ENCODE measurements around the gene C17orf58. TPM values are rescaled to one million over a fixed set of nuclear protein-coding genes. Genes with fewer than 3 reads are reported as not detected.

Gene C17orf58
- total and polyA plus RNA-seq, 9 of the 15 experiments (the other 6 are each of a cell fraction or from before 2014, with no cell fraction given) = 8.6 to 37.4 (median 27.6) TPM

DNA sequence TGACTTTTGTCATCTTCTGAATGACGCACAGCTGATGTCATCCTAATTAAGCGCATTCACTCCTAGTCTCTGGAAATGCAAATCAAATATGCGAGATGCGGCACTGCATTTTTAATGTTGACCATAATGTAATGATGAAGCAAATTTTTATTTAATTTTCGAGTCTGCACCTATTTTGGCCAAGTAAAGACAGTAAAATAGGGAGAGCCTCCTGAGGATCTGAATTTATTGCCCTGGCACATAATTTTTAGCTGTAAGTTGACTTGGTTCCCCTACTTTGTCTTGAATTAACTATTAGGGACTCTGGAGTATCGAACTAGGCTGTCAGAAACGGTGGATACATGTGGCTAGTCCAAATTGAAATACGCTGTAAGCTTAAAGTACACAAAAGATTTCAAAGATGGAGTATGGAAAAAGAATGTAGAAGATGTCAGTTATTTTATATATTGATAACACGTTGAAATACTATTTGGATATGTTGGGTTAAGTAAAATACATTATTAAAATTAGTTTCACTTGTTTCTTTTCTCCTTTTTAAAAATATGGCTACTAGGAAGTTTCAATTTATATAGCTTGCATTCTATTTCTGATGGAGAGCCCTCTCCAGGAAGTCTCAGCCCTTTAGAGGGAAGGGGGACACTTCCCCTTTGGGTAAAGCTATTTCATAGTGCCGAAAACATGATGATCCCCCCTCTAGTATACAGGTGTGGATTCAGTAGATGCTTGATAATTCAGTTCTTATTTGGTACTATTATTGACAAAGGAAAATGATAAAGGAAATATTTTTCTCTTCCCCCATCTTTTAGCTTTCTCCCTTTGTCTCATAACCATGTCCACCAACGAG is 40.3 kb upstream of the C17orf58 start (continued):
- no peak for TF ChIP-seq KLF6 (CRISPR knock-in tag; IDR thresholded peaks at IDR 0.05; ENCODE audit: borderline replicate concordance)
- TF ChIP-seq HDAC3 (IDR thresholded peaks at IDR 0.05; ENCODE audit: borderline replicate concordance, partially characterized antibody) = peak; percentile 34
- no peak for TF ChIP-seq HDGF (IDR thresholded peaks at IDR 0.05)
- peak; percentile 51 for TF ChIP-seq RBM39 (optimal IDR thresholded peaks at IDR 0.05; ENCODE audit: low read depth, low read length)
- TF ChIP-seq, protein P1, sequence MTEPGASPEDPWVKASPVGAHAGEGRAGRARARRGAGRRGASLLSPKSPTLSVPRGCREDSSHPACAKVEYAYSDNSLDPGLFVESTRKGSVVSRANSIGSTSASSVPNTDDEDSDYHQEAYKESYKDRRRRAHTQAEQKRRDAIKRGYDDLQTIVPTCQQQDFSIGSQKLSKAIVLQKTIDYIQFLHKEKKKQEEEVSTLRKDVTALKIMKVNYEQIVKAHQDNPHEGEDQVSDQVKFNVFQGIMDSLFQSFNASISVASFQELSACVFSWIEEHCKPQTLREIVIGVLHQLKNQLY (CRISPR knock-in tag; conservative IDR thresholded peaks at IDR 0.05) = no peak
- no peak for TF ChIP-seq FOXJ3 (CRISPR knock-in tag; IDR thresholded peaks at IDR 0.05)
- TF ChIP-seq, protein P2, sequence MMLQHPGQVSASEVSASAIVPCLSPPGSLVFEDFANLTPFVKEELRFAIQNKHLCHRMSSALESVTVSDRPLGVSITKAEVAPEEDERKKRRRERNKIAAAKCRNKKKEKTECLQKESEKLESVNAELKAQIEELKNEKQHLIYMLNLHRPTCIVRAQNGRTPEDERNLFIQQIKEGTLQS (IDR thresholded peaks at IDR 0.05) = peak; percentile 91
- TF ChIP-seq, protein P2 (CRISPR knock-in tag; conservative IDR thresholded peaks at IDR 0.05) = no peak
- TF ChIP-seq, protein P3, sequence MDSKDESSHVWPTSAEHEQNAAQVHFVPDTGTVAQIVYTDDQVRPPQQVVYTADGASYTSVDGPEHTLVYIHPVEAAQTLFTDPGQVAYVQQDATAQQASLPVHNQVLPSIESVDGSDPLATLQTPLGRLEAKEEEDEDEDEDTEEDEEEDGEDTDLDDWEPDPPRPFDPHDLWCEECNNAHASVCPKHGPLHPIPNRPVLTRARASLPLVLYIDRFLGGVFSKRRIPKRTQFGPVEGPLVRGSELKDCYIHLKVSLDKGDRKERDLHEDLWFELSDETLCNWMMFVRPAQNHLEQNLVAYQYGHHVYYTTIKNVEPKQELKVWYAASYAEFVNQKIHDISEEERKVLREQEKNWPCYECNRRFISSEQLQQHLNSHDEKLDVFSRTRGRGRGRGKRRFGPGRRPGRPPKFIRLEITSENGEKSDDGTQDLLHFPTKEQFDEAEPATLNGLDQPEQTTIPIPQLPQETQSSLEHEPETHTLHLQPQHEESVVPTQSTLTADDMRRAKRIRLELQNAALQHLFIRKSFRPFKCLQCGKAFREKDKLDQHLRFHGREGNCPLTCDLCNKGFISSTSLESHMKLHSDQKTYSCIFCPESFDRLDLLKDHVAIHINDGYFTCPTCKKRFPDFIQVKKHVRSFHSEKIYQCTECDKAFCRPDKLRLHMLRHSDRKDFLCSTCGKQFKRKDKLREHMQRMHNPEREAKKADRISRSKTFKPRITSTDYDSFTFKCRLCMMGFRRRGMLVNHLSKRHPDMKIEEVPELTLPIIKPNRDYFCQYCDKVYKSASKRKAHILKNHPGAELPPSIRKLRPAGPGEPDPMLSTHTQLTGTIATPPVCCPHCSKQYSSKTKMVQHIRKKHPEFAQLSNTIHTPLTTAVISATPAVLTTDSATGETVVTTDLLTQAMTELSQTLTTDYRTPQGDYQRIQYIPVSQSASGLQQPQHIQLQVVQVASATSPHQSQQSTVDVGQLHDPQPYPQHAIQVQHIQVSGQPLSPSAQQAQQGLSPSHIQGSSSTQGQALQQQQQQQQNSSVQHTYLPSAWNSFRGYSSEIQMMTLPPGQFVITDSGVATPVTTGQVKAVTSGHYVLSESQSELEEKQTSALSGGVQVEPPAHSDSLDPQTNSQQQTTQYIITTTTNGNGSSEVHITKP (IDR thresholded peaks at IDR 0.05; ENCODE audit: partially characterized antibody) = no peak
- TF ChIP-seq SIX5 (IDR thresholded peaks at IDR 0.05; ENCODE audit: borderline replicate concordance in 1 of 2, insufficient read depth in 1 of 2, low read depth in 1 of 2, low read length in 2 of 2) = no peak
- TF ChIP-seq TCF7L2 (IDR thresholded peaks at IDR 0.05; ENCODE audit: low read depth, low read length) = no peak
- TF ChIP-seq, protein P4, sequence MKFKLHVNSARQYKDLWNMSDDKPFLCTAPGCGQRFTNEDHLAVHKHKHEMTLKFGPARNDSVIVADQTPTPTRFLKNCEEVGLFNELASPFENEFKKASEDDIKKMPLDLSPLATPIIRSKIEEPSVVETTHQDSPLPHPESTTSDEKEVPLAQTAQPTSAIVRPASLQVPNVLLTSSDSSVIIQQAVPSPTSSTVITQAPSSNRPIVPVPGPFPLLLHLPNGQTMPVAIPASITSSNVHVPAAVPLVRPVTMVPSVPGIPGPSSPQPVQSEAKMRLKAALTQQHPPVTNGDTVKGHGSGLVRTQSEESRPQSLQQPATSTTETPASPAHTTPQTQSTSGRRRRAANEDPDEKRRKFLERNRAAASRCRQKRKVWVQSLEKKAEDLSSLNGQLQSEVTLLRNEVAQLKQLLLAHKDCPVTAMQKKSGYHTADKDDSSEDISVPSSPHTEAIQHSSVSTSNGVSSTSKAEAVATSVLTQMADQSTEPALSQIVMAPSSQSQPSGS (CRISPR knock-in tag; IDR thresholded peaks at IDR 0.05) = 0 out of 2 replicates have a peak, but pooled peaks have one; percentile 5
- TF ChIP-seq CBX5 (IDR thresholded peaks at IDR 0.05; ENCODE audit: borderline replicate concordance, low read depth) = no peak
- TF ChIP-seq, protein P5, sequence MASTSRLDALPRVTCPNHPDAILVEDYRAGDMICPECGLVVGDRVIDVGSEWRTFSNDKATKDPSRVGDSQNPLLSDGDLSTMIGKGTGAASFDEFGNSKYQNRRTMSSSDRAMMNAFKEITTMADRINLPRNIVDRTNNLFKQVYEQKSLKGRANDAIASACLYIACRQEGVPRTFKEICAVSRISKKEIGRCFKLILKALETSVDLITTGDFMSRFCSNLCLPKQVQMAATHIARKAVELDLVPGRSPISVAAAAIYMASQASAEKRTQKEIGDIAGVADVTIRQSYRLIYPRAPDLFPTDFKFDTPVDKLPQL (IDR thresholded peaks at IDR 0.05; ENCODE audit: extremely low read depth, insufficient read length) = no peak
- TF ChIP-seq NCOA1 (IDR thresholded peaks at IDR 0.05; ENCODE audit: low read depth) = peak; percentile 81; the same call in 1 of the 2 replicates
- TF ChIP-seq DACH1 (IDR thresholded peaks at IDR 0.05; ENCODE audit: partially characterized antibody) = peak; percentile 17
- no peak for TF ChIP-seq ZNF436 (CRISPR knock-in tag; IDR thresholded peaks at IDR 0.05)
- TF ChIP-seq SMARCE1 (IDR thresholded peaks at IDR 0.05) = 0 out of 2 replicates have a peak, but pooled peaks have one; percentile 1
- TF ChIP-seq ZNF134 (CRISPR knock-in tag; conservative IDR thresholded peaks at IDR 0.05) = no peak
- peak; percentile 33; the same call in 1 of the 2 replicates for TF ChIP-seq KHSRP (IDR thresholded peaks at IDR 0.05)
- no peak for TF ChIP-seq MAFF (IDR thresholded peaks at IDR 0.05; ENCODE audit: low read length)
